GM20000 (cell line): Measurements from ENCODE around the gene MRPL40.

Experiments used
- DNase-seq: peaks from one replicate; pipeline ENCODE4 v3.0.0; 2012; ENCODE audit warnings: low spot score
- CTCF ChIP-seq: IDR thresholded peaks from 2 replicates; pipeline ENCODE4 v1.5.1; 2012; ENCODE audit warnings: mild to moderate bottlenecking, control low read depth; ENCODE audit errors: extremely low read depth, missing control alignments

MRPL40 gene

GRCh38 chr22:19450363-19451175 is 18.2 kb downstream of the MRPL40 start:
- no peak for TF ChIP-seq CTCF
- no peak for DNase-seq

GRCh38 chr22:19451570-19451969 is 19.2 kb downstream of the MRPL40 start:
- no peak for DNase-seq
- TF ChIP-seq CTCF: no peak

GRCh38 chr22:19453718-19454117 is 21.4 kb downstream of the MRPL40 start:
- TF ChIP-seq CTCF: no peak
- DNase-seq: no peak

GRCh38 chr22:19454156-19454555 is 21.8 kb downstream of the MRPL40 start:
- no peak for DNase-seq
- no peak for TF ChIP-seq CTCF

GRCh38 chr22:19455033-19455432 is 22.7 kb downstream of the MRPL40 start:
- DNase-seq: no peak
- TF ChIP-seq CTCF: no peak

- DNase-seq: no peak
- no peak for TF ChIP-seq CTCF
These were observed 23.4 kb downstream of the MRPL40 start for GRCh38 chr22:19455585-19456370.

- TF ChIP-seq CTCF: no peak
- DNase-seq: no peak
These were observed 24.2 kb downstream of the MRPL40 start for GRCh38 chr22:19456541-19456940.
